NCI-H526 (cell line): ENCODE results near the gene AP2A1.

Experiments used
- DNase-seq, 2 experiments: peaks; one replicate each; lab custom pipeline; 2025; lab: John Stamatoyannopoulos, UW

Gene AP2A1

DNA sequence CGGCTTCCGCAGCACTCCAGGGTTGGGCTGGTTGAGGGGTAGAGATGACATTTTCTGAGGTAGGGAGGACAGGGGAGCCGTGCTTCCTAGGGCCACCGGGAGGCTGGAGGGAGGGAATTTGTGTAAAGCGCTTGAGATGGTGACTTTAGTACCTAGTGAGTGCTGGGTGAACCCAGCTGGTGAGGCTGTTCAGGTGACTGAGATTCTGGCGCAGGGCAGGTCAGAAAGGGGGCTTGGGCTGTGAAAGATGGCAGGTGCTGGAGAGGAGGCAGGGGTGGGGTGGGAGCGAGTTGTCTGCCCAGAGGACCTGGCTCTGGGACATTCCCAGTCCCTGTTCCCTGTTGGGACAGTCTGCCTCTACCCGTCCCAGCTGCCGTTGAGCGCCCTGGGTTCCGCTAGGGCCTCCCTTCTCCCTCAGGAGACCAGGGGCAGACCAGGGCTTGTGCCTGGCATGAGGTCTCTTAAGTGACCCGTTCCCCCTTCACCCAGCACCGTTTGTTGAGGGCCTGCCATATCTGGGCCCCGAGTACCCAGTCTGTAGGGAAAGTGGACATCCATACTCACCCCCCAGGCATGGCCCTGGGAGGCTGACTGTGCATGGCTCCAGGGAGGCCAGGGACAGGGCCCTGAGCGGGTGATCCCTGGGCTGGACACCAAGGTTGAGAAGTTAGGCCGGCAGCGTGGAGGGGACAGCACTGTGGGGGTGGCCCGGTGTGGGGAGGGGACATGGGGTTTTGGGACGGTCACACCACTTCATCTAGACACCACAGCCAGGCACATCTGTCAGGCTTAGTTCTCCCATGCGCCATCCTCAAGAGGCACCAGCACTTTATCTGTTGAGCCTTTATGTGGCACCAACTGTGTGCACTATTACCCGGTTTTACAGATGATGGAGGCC lies 89.1 kb downstream of the AP2A1 start:
- DNase-seq: no peak

DNA sequence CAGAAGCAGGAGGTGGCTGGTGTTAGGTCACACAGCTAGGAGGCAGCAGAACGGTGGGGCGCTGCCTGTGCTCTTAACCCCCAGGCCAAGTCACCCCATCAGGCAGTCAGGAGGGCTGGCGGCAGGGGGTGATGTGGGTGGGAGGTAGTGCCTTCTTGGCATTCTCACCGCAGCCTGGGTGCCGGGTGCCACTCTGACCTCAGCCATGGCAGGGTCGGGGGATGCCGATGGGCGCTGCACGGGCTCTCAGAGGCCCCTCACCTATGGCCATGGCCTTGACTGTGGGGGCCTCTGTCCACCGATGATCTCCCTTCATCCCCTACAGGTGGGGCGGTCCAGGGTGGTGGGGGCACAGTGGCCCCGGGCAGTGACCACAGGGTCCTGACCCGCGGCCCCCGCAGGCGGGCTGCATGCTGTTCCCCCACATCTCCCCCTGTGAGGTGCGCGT lies 89.8 kb downstream of the AP2A1 start:
- DNase-seq: no peak
